Astrocyte (in vitro differentiated cells and primary cell): ENCODE measurements around the gene PPP2R5A. TPM values are rescaled to one million over a fixed set of nuclear protein-coding genes. Genes with fewer than 3 reads are reported as not detected.

Experiments
- DNase-seq: peaks from one replicate; pipeline ENCODE4 v3.0.0-alpha.2; 2010; ENCODE audit warnings: low read depth
- FAIRE-seq: peaks from 2 replicates; lab custom pipeline; 2011; peaks lifted over from hg19 to GRCh38; lab: Jason Lieb, UNC
- H2AFZ ChIP-seq: 2 replicates; pipeline ENCODE4 v1.6.0; 2012; ENCODE audit warnings: low read depth, low read length, inconsistent platforms
- H3K27ac ChIP-seq: 2 replicates; pipeline ENCODE4 v1.5.1; 2011; ENCODE audit warnings: low read depth, low read length, inconsistent platforms
- H3K27me3 ChIP-seq: 2 replicates; pipeline ENCODE4 v1.6.0; 2011; ENCODE audit warnings: low read length, inconsistent platforms; ENCODE audit not compliant: insufficient read depth
- H3K36me3 ChIP-seq: 2 replicates; pipeline ENCODE4 v1.5.1; 2011; ENCODE audit warnings: low read length, inconsistent platforms; ENCODE audit not compliant: insufficient read depth
- H3K4me1 ChIP-seq: 2 replicates; pipeline ENCODE4 v1.5.1; 2011; ENCODE audit warnings: low read length, inconsistent platforms; ENCODE audit not compliant: insufficient read depth
- H3K4me2 ChIP-seq: 2 replicates; pipeline ENCODE4 v1.6.0; 2012; ENCODE audit warnings: low read length, inconsistent platforms
- H3K4me3 ChIP-seq: 2 replicates; pipeline ENCODE4 v1.5.1; 2011; ENCODE audit warnings: low read depth, mild to moderate bottlenecking, low read length, inconsistent platforms; ENCODE audit not compliant: insufficient read depth
- H3K79me2 ChIP-seq: 2 replicates; pipeline ENCODE4 v1.6.0; 2012; ENCODE audit warnings: mild to moderate bottlenecking, low read length, inconsistent platforms; ENCODE audit not compliant: insufficient read depth
- H3K9ac ChIP-seq: 2 replicates; pipeline ENCODE4 v1.6.0; 2012; ENCODE audit warnings: mild to moderate bottlenecking, low read length, inconsistent platforms
- H3K9me3 ChIP-seq: 2 replicates; pipeline ENCODE4 v1.5.1; 2012; ENCODE audit warnings: low read depth, mild to moderate bottlenecking, low read length, inconsistent platforms; ENCODE audit not compliant: insufficient read depth
- H4K20me1 ChIP-seq: 2 replicates; pipeline ENCODE4 v1.6.0; 2012; ENCODE audit warnings: low read length, inconsistent platforms; ENCODE audit not compliant: insufficient read depth
- H3K27ac Mint-ChIP-seq: one replicate; pipeline ENCODE4 v1.8.0; 2021; ENCODE audit warnings: mild to moderate bottlenecking, mixed read lengths; ENCODE audit not compliant: unreplicated experiment
- H3K27me3 Mint-ChIP-seq: one replicate; pipeline ENCODE4 v1.8.0; 2021; ENCODE audit warnings: low read depth, mixed read lengths; ENCODE audit not compliant: unreplicated experiment
- H3K36me3 Mint-ChIP-seq: one replicate; pipeline ENCODE4 v1.8.0; 2021; ENCODE audit warnings: low read depth, mixed read lengths; ENCODE audit not compliant: unreplicated experiment
- H3K4me1 Mint-ChIP-seq: one replicate; pipeline ENCODE4 v1.8.0; 2021; ENCODE audit warnings: low read depth, mixed read lengths; ENCODE audit not compliant: unreplicated experiment
- H3K4me3 Mint-ChIP-seq: one replicate; pipeline ENCODE4 v1.8.0; 2021; ENCODE audit warnings: mild to moderate bottlenecking, moderate library complexity, mixed read lengths; ENCODE audit not compliant: unreplicated experiment
- H3K9me3 Mint-ChIP-seq: one replicate; pipeline ENCODE4 v1.8.0; 2021; ENCODE audit warnings: mild to moderate bottlenecking, mixed read lengths; ENCODE audit not compliant: unreplicated experiment
- EZH2 ChIP-seq: IDR thresholded peaks from 2 replicates; pipeline ENCODE4 v1.6.1; 2012; ENCODE audit warnings: mild to moderate bottlenecking, low read length, inconsistent platforms; ENCODE audit not compliant: insufficient read depth
- total RNA-seq: library from RNA; stranded (reverse); gene quantifications from 2 replicates; pipeline ENCODE4 v1.2.1, GENCODE V29; 2021
- TF ChIP-seq, protein P1 (sequence below): IDR thresholded peaks from 2 replicates; pipeline ENCODE4 v1.5.1; 2011; ENCODE audit warnings: low read depth, mild to moderate bottlenecking, inconsistent platforms, low read length, moderate library complexity; ENCODE audit not compliant: insufficient read depth

Gene PPP2R5A
- total RNA-seq, 1 donor from 2014 or later = 13.2 TPM

DNA sequence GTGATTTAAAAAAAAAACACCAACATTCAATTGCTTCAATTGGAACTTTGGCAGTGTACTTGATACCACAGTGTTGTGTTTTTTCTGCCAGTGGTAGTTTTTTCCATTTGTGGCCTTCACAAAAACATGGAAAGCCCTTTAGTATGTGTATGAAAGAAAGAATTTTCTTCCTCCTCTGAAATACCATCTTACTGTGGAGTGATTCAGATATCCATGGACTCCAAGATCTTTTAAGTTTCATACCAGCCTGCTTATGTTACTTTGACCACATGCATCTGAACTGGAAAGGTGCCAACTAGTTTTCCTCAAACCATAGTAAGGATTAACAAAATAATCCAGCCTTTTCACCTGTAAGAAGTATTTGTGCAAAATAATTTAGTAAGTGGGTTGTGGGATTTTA lies 3.4 kb downstream of the PPP2R5A start:
- no peaks in the 10 kb centered on the region for H3K36me3 Mint-ChIP-seq
- no peak overlapping the region for H3K4me3 ChIP-seq
- FAIRE-seq (peak; percentile 66), DNase-seq (peak; percentile 76)
- H3K27me3 Mint-ChIP-seq = no peaks in the 10 kb centered on the region
- no peaks in the 10 kb centered on the region for H3K9me3 ChIP-seq
- peaks cover 46% of the 10 kb centered on the region for H3K79me2 ChIP-seq
- H3K4me1 ChIP-seq = peaks cover 30% of the 10 kb centered on the region
- no peak overlapping the region for H2AFZ ChIP-seq
- H3K4me2 ChIP-seq = peak overlapping the region; percentile 34
- TF ChIP-seq EZH2 = no peak
- TF ChIP-seq, protein P1, sequence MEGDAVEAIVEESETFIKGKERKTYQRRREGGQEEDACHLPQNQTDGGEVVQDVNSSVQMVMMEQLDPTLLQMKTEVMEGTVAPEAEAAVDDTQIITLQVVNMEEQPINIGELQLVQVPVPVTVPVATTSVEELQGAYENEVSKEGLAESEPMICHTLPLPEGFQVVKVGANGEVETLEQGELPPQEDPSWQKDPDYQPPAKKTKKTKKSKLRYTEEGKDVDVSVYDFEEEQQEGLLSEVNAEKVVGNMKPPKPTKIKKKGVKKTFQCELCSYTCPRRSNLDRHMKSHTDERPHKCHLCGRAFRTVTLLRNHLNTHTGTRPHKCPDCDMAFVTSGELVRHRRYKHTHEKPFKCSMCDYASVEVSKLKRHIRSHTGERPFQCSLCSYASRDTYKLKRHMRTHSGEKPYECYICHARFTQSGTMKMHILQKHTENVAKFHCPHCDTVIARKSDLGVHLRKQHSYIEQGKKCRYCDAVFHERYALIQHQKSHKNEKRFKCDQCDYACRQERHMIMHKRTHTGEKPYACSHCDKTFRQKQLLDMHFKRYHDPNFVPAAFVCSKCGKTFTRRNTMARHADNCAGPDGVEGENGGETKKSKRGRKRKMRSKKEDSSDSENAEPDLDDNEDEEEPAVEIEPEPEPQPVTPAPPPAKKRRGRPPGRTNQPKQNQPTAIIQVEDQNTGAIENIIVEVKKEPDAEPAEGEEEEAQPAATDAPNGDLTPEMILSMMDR = no peak
- H3K27ac Mint-ChIP-seq = no peak overlapping the region
- no peaks in the 10 kb centered on the region for H3K27me3 ChIP-seq
- H3K36me3 ChIP-seq = no peaks in the 10 kb centered on the region
- H3K4me1 Mint-ChIP-seq = peaks cover 17% of the 10 kb centered on the region
- H3K27ac ChIP-seq = no peak overlapping the region
- peaks cover 53% of the 10 kb centered on the region for H4K20me1 ChIP-seq
- no peak overlapping the region for H3K9ac ChIP-seq
- no peaks in the 10 kb centered on the region for H3K9me3 Mint-ChIP-seq
- no peak overlapping the region for H3K4me3 Mint-ChIP-seq

DNA sequence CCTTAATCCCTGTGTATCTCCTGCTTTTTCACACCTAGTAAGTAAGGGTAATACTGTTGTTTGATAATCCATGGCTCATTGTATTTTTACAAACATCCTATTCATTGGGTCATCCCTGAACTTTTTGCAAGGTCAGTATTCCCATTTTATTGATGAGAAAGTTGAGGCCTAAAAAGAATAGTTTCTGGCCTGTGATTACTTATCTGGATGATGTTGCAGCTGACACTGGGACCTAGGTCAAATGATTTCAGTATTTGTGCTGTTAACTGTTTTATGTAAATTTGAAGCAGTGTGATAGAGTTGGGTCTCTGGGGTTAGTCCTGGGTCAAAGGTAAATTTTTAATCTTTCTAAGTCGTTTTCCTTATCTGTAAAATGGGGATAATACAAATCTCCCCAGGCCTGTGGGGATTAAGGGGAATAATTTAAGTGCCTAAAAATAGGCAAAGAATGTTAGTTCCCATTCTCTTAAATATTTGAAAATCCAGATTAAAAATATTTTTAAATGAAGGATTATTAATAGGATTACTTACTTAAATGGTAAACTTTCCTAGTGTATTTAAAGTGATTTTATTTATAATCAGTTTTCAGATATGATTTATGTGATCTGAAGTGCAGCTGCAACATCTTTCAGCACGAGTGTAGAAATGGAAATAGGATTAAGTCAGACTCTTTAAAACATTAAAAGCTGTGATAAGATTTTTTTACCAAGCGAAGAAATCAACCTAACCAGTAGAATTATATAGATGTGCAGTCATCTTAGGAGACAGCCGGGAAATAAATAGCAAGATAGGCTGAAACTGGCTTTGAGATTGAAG lies 4.3 kb downstream of the PPP2R5A start:
- peaks cover 25% of the 10 kb centered on the region for H3K4me1 ChIP-seq
- no peaks in the 10 kb centered on the region for H3K27me3 ChIP-seq
- H3K27me3 Mint-ChIP-seq = no peaks in the 10 kb centered on the region
- peaks cover 54% of the 10 kb centered on the region for H3K79me2 ChIP-seq
- H3K4me3 ChIP-seq = no peak overlapping the region
- no peak overlapping the region for H2AFZ ChIP-seq
- H3K27ac ChIP-seq = no peak overlapping the region
- no peaks in the 10 kb centered on the region for H3K36me3 Mint-ChIP-seq
- no peak overlapping the region for H3K9ac ChIP-seq
- DNase-seq (no peak), FAIRE-seq (no peak)
- no peaks in the 10 kb centered on the region for H3K9me3 Mint-ChIP-seq
- no peak overlapping the region for H3K4me2 ChIP-seq
- H3K4me1 Mint-ChIP-seq = peaks cover 19% of the 10 kb centered on the region
- H3K9me3 ChIP-seq = no peaks in the 10 kb centered on the region
- no peaks in the 10 kb centered on the region for H3K36me3 ChIP-seq
- H3K27ac Mint-ChIP-seq = no peak overlapping the region
- no peak for TF ChIP-seq EZH2
- TF ChIP-seq, protein P1 = no peak
- peaks cover 54% of the 10 kb centered on the region for H4K20me1 ChIP-seq
- H3K4me3 Mint-ChIP-seq = no peak overlapping the region

DNA sequence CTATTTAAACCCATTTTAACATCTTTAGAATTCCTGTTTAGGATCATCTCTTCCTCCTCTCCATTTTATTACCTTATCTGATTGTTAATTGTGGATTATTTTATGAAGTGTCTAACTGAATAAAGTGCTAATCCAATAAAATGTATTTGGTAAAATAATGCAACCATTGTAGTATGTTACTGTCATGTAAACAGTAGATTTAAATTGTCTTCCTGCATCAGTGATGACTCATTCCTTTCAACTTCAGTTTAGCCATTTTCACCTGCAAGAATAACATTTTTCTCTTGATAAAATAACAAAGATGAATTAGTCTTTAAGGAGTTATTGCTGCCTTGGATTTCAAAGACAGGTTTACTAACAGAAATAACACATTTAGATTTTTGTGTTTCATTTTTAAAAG lies 5.4 kb downstream of the PPP2R5A start:
- peak; percentile 17 for FAIRE-seq

More for the DNA sequence above, 5.4 kb downstream of the PPP2R5A start:
- Histone ChIP-seq H2AFZ (no peak overlapping the region), H4K20me1 (peaks cover 66% of the 10 kb centered on the region), H3K36me3 (no peaks in the 10 kb centered on the region), H3K4me3 (no peak overlapping the region), H3K27me3 (no peaks in the 10 kb centered on the region), H3K4me2 (peak overlapping the region; percentile 4), H3K4me1 (peaks cover 23% of the 10 kb centered on the region), H3K79me2 (peaks cover 65% of the 10 kb centered on the region), H3K27ac (no peak overlapping the region), H3K9ac (no peak overlapping the region), H3K9me3 (no peaks in the 10 kb centered on the region)
- H3K4me3 Mint-ChIP-seq = no peak overlapping the region
- no peaks in the 10 kb centered on the region for H3K36me3 Mint-ChIP-seq
- H3K27me3 Mint-ChIP-seq = no peaks in the 10 kb centered on the region
- H3K27ac Mint-ChIP-seq = no peak overlapping the region
- H3K9me3 Mint-ChIP-seq = no peaks in the 10 kb centered on the region
- peaks cover 19% of the 10 kb centered on the region for H3K4me1 Mint-ChIP-seq
- no peak for TF ChIP-seq EZH2
- TF ChIP-seq, protein P1 = no peak
- peak; percentile 35 for DNase-seq
